HG03135 (cell line): Measurements from ENCODE around the gene UGT1A8.

Experiments
- ATAC-seq: cut with Tn5 transposase; IDR thresholded peaks from one replicate; pipeline ENCODE4 v1.9.1; 2021; ENCODE audit warnings: mild to moderate bottlenecking, moderate library complexity; ENCODE audit not compliant: unreplicated experiment

UGT1A8 gene

DNA sequence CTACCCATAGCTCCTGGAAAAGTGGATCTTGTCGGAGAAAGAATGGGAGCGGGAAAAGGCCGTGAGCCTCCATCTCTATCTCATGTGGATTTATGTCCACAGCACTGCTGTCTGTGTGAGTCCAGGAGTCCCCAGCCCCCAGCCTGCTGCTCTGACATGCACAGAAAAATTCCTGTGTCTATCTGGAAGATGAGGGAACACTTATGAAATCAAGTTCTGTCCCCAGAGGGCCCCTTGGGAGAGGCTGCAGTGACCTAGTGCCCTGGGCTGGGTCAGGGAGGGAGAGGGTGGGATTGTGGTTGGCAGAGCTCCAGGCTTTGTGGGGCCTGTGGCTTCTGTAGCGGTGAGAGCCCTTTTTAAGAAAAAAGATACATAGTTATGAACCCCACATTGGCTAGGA, 199.3 kb downstream of the UGT1A8 start:
- no peak for ATAC-seq

DNA sequence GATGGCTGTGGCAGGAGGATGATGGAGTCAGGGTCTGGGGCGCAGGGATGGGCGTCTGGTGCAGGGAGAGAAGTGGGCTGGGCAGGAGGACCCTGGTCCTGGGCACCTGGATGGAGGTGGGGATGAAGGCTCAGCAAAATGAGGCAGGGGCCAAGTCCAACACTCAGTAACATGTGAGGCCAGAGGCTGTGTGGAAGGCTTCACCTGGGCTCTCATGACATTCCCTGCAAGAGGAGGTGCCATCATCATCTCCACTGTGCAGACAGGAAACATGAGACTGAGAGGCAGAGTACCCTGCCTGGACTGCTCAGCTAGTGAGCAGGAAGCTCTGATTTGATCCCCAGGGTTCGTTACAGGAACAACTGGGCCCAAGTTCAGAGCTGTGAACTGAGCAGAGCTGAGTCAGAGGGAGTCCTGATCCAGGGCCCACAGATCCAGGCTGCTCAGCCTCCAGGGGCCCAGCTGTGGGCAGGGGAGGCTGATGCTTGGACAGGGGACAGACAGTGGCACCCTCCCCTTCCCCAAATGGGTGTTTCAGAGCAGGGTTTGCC, 200.0 kb downstream of the UGT1A8 start:
- ATAC-seq: no peak

DNA sequence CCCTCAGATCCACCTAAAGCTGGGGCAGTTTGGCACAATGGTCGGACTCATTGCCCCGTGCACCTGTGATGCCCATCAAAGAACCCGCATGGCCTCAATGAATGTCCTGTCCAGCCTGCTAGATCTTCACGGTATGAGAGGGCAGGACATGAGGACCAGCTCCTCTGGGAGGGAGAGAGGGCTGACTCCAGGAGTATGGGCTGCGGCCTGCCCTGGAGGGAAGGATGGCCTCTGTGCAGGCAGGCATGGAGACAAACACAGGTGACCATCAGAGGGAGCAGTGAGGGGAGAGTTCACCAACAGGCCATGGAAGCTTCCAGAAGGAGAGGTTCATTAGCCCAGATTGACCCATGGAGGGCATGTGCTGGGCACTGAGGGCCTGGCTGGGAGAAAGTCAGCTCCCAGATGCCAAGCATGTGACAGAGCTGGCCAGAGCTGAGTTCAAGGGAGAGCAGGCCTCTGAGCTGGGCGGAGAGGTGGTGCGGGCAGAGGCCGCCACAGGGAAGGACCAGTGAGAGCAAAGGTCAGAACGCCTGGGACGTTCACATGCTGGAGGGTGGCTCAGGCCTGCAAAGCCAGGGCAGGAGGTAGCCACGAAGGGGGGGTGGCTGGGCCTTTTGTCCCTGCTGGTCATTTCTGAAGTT, 200.7 kb downstream of the UGT1A8 start:
- no peak for ATAC-seq

DNA sequence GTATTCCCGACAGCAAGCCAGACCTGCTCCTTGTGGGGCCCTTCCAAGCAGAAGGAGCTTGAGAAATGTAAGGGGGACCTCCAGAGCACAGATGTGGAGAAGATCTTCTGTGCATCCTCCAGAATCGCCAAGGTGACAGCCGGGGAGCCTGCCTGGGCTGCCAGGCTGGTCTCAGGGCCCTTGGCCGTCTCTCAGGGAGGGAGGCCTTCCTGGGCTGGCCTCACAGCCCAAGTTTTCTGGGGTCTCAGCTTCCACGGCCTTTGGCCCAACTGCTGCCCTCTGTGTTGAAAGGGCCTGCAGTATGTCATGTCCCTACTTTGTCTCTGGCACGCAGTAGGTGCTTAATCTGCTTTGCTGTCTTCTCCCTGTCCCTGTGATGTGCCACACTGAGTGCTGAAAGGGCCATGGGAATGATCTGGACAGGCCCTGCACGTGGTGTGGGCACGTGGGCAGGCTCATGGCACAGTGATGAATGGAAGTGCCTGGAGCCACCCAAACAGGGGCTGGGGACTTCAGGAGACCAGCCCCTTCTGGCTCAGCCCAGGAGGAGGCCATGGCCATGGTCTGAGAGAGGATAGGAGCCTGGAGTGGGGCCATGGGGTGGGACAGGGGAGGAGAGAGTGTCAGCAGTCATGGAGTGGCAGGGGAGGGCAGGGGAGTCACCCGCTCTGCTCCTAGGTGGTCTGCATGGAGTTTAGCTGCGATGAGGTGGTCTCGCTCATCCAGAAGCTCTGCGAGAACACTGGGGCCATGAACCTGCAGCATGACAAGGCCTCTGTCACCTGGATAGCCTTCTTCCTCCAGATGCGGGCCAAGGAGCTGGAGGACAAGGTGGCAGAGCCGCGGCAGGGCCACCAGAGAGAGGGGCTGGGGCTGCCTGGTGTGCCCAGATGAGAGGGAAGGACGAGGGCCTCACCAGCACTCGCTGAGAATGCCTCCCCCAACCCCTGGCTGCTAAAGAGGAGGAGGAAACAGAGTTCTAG, 201.5 kb downstream of the UGT1A8 start:
- no peak for ATAC-seq

DNA sequence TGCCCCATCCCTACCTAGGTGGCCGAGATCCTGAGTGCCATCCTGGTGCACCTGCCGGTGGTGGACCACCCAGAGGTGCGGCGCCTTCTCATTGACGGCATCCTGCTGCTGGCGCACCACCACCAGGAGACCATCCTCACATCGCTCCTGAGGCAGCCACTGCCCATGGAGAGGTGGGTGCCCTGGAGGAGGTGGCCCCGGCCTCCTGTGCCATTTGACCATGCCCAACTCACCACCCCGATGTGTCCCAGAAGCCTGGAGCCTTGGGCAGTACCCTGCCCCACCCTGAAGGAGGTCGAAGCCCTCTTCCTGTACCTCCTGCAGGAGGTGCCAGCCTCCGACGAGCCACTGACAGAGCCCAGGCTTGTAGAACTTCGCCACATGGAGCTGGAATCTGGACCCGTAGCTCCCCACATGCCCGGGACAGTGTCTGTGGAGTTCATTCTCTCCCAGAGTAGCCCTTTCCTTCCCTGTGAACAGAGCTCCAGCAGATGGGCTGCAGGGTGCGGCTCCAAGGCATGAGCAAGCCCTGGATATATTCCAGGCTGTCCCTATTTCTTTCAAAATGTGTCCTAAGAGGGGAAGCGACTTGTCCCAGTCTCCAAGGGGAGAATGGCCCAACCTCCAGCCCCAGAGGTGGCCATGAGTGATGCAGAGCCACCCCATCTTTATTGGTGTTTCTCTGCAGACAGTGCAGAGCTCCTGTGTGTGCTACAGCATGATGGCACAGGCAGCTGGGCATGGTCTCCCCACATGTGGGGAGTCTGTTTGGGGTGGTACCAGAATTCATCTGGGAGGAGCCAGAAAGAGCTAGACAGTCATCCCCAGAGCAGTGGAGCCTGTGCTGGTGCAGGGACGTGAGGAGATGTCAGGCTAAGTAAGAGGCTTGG, 202.7 kb downstream of the UGT1A8 start:
- no peak for ATAC-seq

DNA sequence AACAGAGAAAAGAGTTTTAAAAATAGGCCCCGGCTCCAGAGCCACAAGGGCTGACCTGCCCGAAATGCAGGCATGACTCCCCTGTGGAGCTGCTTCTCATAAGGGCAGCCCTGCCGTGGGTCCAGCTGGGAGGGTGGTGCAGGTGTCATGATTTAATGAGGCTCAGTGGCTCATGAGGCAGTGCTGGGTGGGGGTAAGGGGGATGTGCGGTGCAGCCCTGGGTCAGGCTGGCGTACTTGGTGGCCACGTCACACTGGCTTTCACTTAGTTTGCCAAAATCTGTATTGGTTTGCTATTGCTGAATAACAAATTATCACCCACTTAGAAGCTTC, 203.3 kb downstream of the UGT1A8 start:
- ATAC-seq: no peak

DNA sequence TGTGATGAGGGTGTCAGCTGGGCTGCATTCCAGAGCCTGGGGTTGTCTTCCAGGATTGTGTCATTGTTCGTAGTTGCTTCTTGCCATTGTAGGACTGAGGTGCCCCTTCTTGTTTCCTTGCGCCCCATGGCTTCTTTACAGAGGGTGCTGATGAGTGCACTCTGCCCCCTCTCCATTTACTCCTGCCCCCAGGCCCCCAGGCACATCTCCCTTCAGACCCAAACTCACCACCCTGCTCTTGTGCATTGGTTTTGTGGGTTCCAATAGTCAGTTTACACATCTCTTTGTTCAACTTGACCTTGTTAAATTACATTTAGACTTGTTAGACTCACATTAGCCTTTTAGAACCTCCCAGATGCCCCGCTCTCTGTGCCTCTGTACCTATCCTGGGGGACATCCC, 203.8 kb downstream of the UGT1A8 start:
- no peak for ATAC-seq

DNA sequence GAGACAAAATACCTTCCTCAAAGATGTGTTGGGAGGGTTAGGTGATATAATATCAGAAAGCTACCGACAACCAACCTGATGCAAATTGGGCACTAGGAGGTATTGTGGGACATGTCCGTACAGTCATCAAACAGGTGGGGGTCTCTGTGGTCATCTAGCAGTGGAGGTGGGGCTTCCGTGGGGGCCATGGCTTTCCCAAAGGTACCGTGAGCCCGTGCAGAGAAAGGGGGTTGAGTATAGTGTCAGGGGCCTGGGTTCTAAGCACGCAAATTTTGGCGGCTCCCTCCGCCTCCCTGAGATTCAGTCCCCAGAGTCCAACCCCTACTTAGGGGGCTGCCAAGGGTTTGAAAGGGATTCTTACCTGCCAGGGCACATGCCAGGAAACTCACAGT, 204.3 kb downstream of the UGT1A8 start:
- no peak for ATAC-seq

DNA sequence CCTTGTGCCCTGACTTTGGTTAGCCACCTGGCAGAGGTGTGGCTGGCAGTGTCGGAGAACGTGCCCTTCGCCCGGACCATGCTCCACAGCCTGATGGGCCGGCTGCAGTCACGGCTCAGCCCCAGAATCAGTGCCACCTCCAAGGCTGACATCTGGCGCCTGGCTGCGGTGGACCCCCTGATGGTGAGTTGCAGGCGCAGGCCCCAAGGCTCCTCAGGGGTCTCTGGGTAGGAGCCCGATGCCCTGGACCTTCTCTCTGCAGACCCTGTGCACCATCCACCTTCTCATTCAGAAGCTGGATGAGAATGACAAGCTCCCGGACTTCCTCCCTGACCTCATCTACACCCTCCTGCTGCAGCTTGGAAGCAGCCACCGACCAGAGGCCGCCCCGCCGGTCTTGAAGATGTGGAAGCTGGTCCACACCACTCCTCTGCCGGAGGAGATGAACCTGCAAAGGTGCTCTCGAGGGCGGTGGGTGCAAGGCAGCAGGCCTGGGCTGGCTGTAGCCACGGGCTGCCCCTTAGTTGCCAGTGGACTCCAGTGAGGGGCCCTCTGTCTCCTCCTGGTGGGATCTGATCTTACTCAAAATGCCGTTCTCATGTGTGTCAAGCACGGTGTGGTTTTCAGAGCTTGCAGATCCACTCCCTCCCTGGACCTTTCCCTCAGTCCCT, 204.8 kb downstream of the UGT1A8 start:
- no peak for ATAC-seq
